ENCODE measurements around the gene PTPRJ.

The PTPRJ gene

GRCh38 chr11:47997063-47998053 is 17.0 kb downstream of the PTPRJ start:
- DNase-seq, result no peak

- DNase-seq, result no peak
These were observed 18.0 kb downstream of the PTPRJ start for GRCh38 chr11:47998345-47998732.

- DNase-seq, result no peak
These were observed 18.5 kb downstream of the PTPRJ start for GRCh38 chr11:47998733-47999359.

- DNase-seq, result no peak
These were observed 20.1 kb downstream of the PTPRJ start for GRCh38 chr11:48000432-48000831.

GRCh38 chr11:48001438-48002021 is 21.2 kb downstream of the PTPRJ start:
- peak; percentile 54 for DNase-seq

- no peak for DNase-seq
These were observed 22.2 kb downstream of the PTPRJ start for GRCh38 chr11:48002561-48002960.

GRCh38 chr11:48003926-48004325 is 23.6 kb downstream of the PTPRJ start:
- no peak for DNase-seq

- DNase-seq, result no peak
These were observed 24.1 kb downstream of the PTPRJ start for GRCh38 chr11:48004456-48004855.

GRCh38 chr11:48005136-48005535 is 24.8 kb downstream of the PTPRJ start:
- no peak for DNase-seq

- DNase-seq, result no peak
These were observed 25.5 kb downstream of the PTPRJ start for GRCh38 chr11:48005831-48006270.

- DNase-seq, result peak; percentile 54
These were observed 26.1 kb downstream of the PTPRJ start for GRCh38 chr11:48006301-48006992.

GRCh38 chr11:48007677-48008076 is 27.3 kb downstream of the PTPRJ start:
- no peak for DNase-seq

GRCh38 chr11:48008951-48009270 is 28.6 kb downstream of the PTPRJ start:
- no peak for DNase-seq

GRCh38 chr11:48011102-48011797 is 30.9 kb downstream of the PTPRJ start:
- no peak for DNase-seq

GRCh38 chr11:48011798-48012391 is 31.5 kb downstream of the PTPRJ start:
- DNase-seq, result no peak

GRCh38 chr11:48013269-48013901 is 33.0 kb downstream of the PTPRJ start:
- peak; percentile 72 for DNase-seq

GRCh38 chr11:48014917-48015316 is 34.6 kb downstream of the PTPRJ start:
- no peak for DNase-seq

GRCh38 chr11:48017105-48017830 is 36.9 kb downstream of the PTPRJ start:
- DNase-seq, result no peak

- no peak for DNase-seq
These were observed 37.6 kb downstream of the PTPRJ start for GRCh38 chr11:48017831-48018527.

- DNase-seq, result no peak
These were observed 38.3 kb downstream of the PTPRJ start for GRCh38 chr11:48018528-48019216.

All from HCEC 1CT (cell line).